ENCODE data around the gene GSTM1.
"Not testable (repeated sequence)": the region's sequence is repeated elsewhere in the genome, so short reads cannot be mapped to it uniquely, and the experiment has no call there.

DNA sequence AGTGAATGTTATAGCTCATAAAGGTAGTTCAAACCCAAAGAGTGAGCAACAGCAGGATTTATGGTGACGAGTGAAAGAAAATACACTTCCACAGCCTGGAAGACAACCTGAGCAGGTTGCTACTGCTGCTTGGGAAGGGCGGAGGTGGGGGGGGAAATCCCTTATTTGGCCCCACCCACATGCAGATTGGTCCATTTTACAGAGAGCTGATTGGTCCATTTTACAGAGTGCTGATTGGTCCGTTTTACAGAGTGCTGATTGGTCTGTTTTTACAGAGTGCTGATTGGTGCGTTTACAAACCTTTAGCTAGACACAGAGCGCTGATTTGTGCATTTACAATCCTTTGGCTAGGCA lies 17.7 kb upstream of the GSTM1 start:
- TF ChIP-seq EZH2 (IDR thresholded peaks at IDR 0.05; ENCODE audit: low read length, unreplicated experiment); EZH2phosphoT487 (IDR thresholded peaks at IDR 0.05; ENCODE audit: borderline replicate concordance, low read length): not testable (repeated sequence)
- TF ChIP-seq, protein P1, sequence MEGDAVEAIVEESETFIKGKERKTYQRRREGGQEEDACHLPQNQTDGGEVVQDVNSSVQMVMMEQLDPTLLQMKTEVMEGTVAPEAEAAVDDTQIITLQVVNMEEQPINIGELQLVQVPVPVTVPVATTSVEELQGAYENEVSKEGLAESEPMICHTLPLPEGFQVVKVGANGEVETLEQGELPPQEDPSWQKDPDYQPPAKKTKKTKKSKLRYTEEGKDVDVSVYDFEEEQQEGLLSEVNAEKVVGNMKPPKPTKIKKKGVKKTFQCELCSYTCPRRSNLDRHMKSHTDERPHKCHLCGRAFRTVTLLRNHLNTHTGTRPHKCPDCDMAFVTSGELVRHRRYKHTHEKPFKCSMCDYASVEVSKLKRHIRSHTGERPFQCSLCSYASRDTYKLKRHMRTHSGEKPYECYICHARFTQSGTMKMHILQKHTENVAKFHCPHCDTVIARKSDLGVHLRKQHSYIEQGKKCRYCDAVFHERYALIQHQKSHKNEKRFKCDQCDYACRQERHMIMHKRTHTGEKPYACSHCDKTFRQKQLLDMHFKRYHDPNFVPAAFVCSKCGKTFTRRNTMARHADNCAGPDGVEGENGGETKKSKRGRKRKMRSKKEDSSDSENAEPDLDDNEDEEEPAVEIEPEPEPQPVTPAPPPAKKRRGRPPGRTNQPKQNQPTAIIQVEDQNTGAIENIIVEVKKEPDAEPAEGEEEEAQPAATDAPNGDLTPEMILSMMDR (conservative IDR thresholded peaks at IDR 0.05; ENCODE audit: low read depth, low read length), result not testable (repeated sequence)

Measured in PC-3 (cell line).